Spinal cord (tissue), 10 donors: ENCODE results near the gene HOXD8. TPM values are rescaled to one million over a fixed set of nuclear protein-coding genes. Genes with fewer than 3 reads are reported as not detected.

Experiments
- DNase-seq, 6 donors: peaks; one replicate each; pipeline versions ENCODE4 v3.0.0 to v3.0.0-alpha.2; 2013 to 2015; ENCODE audit warnings: low spot score in 6 of 6, low read depth in 4 of 6
- H3K27ac ChIP-seq: one replicate; pipeline ENCODE4 v1.5.1; 2013; ENCODE audit warnings: low read depth, low read length, control low read depth
- H3K27me3 ChIP-seq: one replicate; pipeline ENCODE4 v1.6.1; 2013; ENCODE audit warnings: low read length; ENCODE audit not compliant: control insufficient read depth, insufficient read depth
- H3K36me3 ChIP-seq: one replicate; pipeline ENCODE4 v1.6.1; 2013; ENCODE audit warnings: low read length; ENCODE audit not compliant: control insufficient read depth, insufficient read depth
- H3K4me1 ChIP-seq: one replicate; pipeline ENCODE4 v1.6.1; 2013; ENCODE audit warnings: low read length; ENCODE audit not compliant: control insufficient read depth, insufficient read depth
- H3K4me3 ChIP-seq: one replicate; pipeline ENCODE4 v1.5.1; 2013; ENCODE audit warnings: low read depth, low read length, control low read depth
- H3K9me3 ChIP-seq: one replicate; pipeline ENCODE4 v1.6.1; 2013; ENCODE audit warnings: low read length; ENCODE audit not compliant: control insufficient read depth, insufficient read depth
- WGBS: methylation state at CpG from one replicate; pipeline ENCODE4 v1.1.5; 2013; ENCODE audit warnings: missing lambda C conversion rate; ENCODE audit not compliant: insufficient coverage; 5-methylcytosine and 5-hydroxymethylcytosine counted together
- polyA plus RNA-seq, 2 donors: library from polyadenylated mRNA; unstranded; fragments of 120-200 nt; gene quantifications; one replicate each; pipeline ENCODE4 v1.2.1, GENCODE V29; 2013; ENCODE audit not compliant: insufficient read length in 2 of 2
- total RNA-seq, 2 donors: library from RNA; depleted of rRNA in 1 of 2; stranded (reverse); fragments of 120-200 nt in 1 of 2; fragments of >200 nt in 1 of 2; gene quantifications; one replicate each; pipeline versions ENCODE4 v1.2.3 to v1.2.4, GENCODE V29; 2013 to 2014
- donor health status: healthy.

The HOXD8 gene
- total and polyA plus RNA-seq, 4 donors = 10.5 to 42.7 (median 21.4) TPM

- Histone ChIP-seq H3K36me3 (no peaks in the 10 kb centered on the region), H3K9me3 (no peaks in the 10 kb centered on the region), H3K4me1 (peaks cover 40% of the 10 kb centered on the region), H3K27ac (no peak overlapping the region), H3K4me3 (peak overlapping the region; percentile 33), H3K27me3 (peaks cover 97% of the 10 kb centered on the region)
- under 1% methylated on average over 38 of the region's 45 CpGs for WGBS
- DNase-seq = peak in 2 of 6 donors; percentile 89
Measured at GRCh38 chr2:176096986-176097819, 32.3 kb upstream of the HOXD8 start.

DNA sequence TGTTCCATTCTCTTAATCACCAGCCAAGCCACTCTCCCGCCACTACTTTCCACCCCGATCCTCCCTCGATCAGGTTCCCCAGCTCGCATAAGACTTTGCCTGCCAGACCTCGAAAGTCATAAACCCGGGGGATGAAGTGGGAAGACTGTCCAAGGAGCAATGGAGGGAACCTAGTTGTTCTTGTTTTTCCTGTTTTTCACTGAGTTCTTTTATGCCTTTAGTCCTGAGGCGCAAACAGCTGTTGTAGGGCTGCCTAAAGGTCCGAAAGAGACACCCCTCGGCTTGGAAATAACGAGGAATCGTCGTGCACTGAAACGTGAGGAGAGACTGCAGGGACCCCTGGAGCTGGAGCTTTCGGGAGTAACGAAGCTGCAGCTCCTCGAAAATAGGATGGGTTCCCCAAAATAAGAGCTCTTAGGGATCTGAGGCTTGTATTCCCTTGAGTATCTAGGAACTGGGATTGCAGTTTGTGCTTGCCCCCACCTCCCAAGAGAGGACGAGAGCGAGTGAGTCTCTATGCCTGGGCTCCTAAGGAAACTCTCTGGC is 31.6 kb upstream of the HOXD8 start:
- H3K27me3 ChIP-seq = peaks cover 100% of the 10 kb centered on the region
- no peak overlapping the region for H3K27ac ChIP-seq
- DNase-seq = no peak
- WGBS = 2% methylated on average over 11 of the region's 18 CpGs
- no peaks in the 10 kb centered on the region for H3K36me3 ChIP-seq
- H3K4me3 ChIP-seq = peak overlapping the region; percentile 33
- peaks cover 40% of the 10 kb centered on the region for H3K4me1 ChIP-seq
- H3K9me3 ChIP-seq = no peaks in the 10 kb centered on the region

- Histone ChIP-seq H3K27ac (no peak overlapping the region), H3K36me3 (no peaks in the 10 kb centered on the region), H3K9me3 (no peaks in the 10 kb centered on the region), H3K4me1 (peaks cover 34% of the 10 kb centered on the region), H3K27me3 (peaks cover 100% of the 10 kb centered on the region), H3K4me3 (no peak overlapping the region)
- 5% methylated on average over 35 of the region's 35 CpGs for WGBS
- no peak for DNase-seq
Measured at GRCh38 chr2:176098366-176099158, 30.9 kb upstream of the HOXD8 start.

DNA sequence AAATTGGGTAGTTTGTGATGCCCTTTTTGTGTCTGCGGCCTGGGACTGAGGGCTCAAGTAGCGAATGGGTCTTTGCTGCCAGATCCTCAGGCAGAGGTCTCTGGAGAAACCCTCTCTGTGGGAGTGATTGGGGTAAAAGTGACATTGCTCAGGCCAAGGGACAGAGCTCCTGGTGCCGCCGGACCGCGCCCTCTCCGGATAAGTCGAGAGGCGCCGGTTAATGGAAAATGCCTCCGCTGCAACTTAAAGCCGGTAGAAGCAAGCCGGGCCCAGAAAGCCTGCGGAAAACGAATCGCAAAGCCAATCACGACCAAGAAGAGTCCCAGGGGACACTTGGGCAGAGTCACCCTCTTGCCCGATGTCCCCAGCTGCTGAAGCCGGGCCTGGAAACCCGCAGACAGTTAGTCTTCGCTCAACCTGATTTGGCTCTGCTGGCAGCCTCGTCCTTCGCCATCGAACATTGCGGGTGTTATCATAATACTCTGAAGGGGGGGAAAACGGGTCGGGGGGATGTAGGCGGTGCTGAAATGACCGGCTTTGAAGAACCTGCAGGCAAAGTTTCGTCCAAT is 30.3 kb upstream of the HOXD8 start:
- DNase-seq = no peak
- H3K4me1 ChIP-seq = peaks cover 35% of the 10 kb centered on the region
- no peaks in the 10 kb centered on the region for H3K9me3 ChIP-seq
- H3K36me3 ChIP-seq = no peaks in the 10 kb centered on the region
- no peak overlapping the region for H3K27ac ChIP-seq
- 6% methylated on average over 30 of the region's 30 CpGs for WGBS
- H3K27me3 ChIP-seq = peaks cover 100% of the 10 kb centered on the region
- no peak overlapping the region for H3K4me3 ChIP-seq

DNA sequence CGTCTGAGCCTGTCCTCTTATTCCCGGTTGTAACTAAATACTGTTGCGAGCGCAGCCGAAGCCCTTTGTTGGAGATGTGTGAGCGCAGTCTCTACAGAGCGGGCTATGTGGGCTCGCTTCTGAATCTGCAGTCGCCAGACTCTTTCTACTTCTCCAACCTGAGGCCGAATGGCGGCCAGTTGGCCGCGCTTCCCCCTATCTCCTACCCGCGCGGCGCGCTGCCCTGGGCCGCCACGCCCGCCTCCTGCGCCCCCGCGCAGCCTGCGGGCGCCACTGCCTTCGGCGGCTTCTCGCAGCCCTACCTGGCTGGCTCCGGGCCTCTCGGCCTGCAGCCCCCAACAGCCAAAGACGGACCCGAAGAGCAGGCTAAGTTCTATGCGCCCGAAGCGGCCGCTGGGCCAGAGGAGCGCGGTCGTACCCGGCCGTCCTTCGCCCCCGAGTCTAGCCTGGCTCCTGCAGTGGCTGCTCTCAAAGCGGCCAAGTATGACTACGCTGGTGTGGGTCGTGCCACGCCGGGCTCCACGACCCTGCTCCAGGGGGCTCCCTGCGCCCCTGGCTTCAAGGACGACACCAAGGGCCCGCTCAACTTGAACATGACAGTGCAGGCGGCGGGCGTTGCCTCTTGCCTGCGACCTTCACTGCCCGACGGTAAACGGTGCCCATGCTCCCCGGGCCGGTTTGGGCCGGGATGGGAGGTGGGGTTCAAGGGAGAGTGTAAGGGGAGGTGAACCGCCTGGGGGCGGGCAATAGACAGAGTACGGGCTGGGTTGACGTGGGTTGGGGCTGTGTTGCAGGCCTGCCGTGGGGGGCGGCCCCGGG is 29.6 kb upstream of the HOXD8 start, which contains the start of gene HOXD12:
Gene HOXD12 (plus strand): TSS at position 68 of the 819 bp plus-strand sequence. CDS start 7 bp downstream, at position 75.
- Histone ChIP-seq H3K27ac (no peak within 1 kb of the TSS), H3K4me3 (no peak within 1 kb of the TSS), H3K4me1 (peaks cover 42% of the 10 kb centered on the region), H3K9me3 (no peaks in the 10 kb centered on the region), H3K36me3 (no peaks in the 10 kb centered on the region), H3K27me3 (peaks cover 100% of the 10 kb centered on the region)
- DNase-seq = no peak
- WGBS = 2% methylated on average over 70 of the region's 70 CpGs

- DNase-seq = no peak
- Histone ChIP-seq H3K36me3 (no peaks in the 10 kb centered on the region), H3K27me3 (peaks cover 100% of the 10 kb centered on the region), H3K4me1 (peaks cover 43% of the 10 kb centered on the region), H3K9me3 (no peaks in the 10 kb centered on the region), H3K27ac (no peak overlapping the region), H3K4me3 (no peak overlapping the region)
- WGBS = 11% methylated on average over 26 of the region's 28 CpGs
Measured at GRCh38 chr2:176100547-176101140, 28.9 kb upstream of the HOXD8 start.

DNA sequence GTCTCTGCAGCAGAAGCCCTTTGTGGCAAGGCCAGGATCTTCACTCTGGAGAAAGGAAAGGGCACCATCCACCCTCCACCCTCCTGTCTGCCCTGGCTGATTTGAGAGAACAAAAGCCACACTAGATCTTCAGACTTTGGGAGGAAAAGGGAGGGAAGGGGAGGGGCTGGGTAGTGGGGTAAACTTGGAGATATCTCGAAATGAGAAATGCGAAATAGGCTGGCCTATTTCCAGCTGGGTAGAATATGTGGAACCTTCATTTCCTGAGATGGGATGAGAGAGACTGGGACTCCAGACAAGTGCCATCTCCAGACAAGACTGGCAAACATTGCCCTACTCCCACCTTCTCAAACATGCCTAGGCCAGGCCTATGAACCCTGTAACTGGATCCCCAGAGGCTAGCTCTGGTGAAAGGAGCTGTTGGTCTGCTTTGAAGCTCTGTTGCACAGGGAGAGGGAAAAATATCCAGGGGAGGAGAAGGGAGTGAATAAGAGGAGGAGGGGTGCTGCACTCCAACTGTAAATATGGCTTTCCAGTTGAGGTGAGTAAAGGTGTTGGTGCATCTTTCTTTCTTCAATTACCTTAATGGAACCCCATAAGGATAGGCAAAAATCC is 28.2 kb upstream of the HOXD8 start:
- Histone ChIP-seq H3K9me3 (no peaks in the 10 kb centered on the region), H3K36me3 (no peaks in the 10 kb centered on the region), H3K27ac (no peak overlapping the region), H3K4me1 (peaks cover 43% of the 10 kb centered on the region), H3K27me3 (peaks cover 100% of the 10 kb centered on the region), H3K4me3 (no peak overlapping the region)
- 38% methylated on average over 2 of the region's 2 CpGs for WGBS
- no peak for DNase-seq

DNA sequence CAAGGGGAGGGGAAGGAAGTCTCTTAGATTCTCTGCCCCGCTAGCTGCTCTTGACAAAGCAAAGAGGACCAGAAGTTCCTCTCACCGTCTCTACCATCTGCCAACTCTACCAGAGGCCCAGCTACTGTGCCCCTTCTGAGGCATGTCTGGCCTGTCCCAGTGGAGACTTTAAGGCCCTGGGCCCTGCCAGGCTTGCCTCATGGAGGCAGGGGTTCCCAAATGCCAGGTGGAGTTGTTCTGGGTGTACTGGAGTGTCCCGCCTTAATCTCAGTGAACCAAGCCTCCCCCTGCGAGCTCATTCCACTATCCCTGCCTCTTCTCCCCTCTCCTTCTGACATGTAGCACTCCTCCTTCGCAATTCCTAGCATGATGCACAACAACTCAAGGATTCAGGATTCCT is 27.7 kb upstream of the HOXD8 start:
- Histone ChIP-seq H3K4me1 (peaks cover 48% of the 10 kb centered on the region), H3K9me3 (no peaks in the 10 kb centered on the region), H3K27me3 (peaks cover 100% of the 10 kb centered on the region), H3K27ac (no peak overlapping the region), H3K4me3 (no peak overlapping the region), H3K36me3 (no peaks in the 10 kb centered on the region)
- DNase-seq = no peak
- 38% methylated on average over 3 of the region's 5 CpGs for WGBS
